ENCODE measurements around the gene CARD8.

CARD8 gene

GRCh38 chr19:48186015-48186414 lies 69.7 kb downstream of the CARD8 start:
- Histone ChIP-seq H3K9me3 (peaks cover 30% of the 10 kb centered on the region), H3K27ac (peak overlapping the region; percentile 85), H3K9ac (peak overlapping the region; percentile 76), H4K20me1 (no peaks in the 10 kb centered on the region), H3K4me3 (peak overlapping the region; percentile 48), H3K27me3 (no peaks in the 10 kb centered on the region), H3K4me1 (peaks cover 57% of the 10 kb centered on the region), H3K36me3 (peaks cover 61% of the 10 kb centered on the region), H3K4me2 (peak overlapping the region; percentile 87)
- no peak for TF ChIP-seq Cebpa-rat (IDR thresholded peaks at IDR 0.05)

- Histone ChIP-seq H3K4me3 (no peak overlapping the region), H3K9ac (no peak overlapping the region), H3K27me3 (no peaks in the 10 kb centered on the region), H3K27ac (0 out of 2 replicates have a peak overlapping the region, but pooled peaks have one; percentile 30), H4K20me1 (no peaks in the 10 kb centered on the region), H3K36me3 (peaks cover 61% of the 10 kb centered on the region), H3K4me1 (peaks cover 50% of the 10 kb centered on the region), H3K4me2 (peak overlapping the region; percentile 9; the same call in 1 of the 2 replicates), H3K9me3 (peaks cover 33% of the 10 kb centered on the region)
- no peak for TF ChIP-seq Cebpa-rat (IDR thresholded peaks at IDR 0.05)
Measured at GRCh38 chr19:48183356-48183755, 72.4 kb downstream of the CARD8 start.

GRCh38 chr19:48182434-48182833 lies 73.3 kb downstream of the CARD8 start:
- TF ChIP-seq Cebpa-rat (IDR thresholded peaks at IDR 0.05) = no peak
- Histone ChIP-seq H4K20me1 (no peaks in the 10 kb centered on the region), H3K4me3 (no peak overlapping the region), H3K4me1 (peaks cover 41% of the 10 kb centered on the region), H3K36me3 (peaks cover 70% of the 10 kb centered on the region), H3K9me3 (peaks cover 33% of the 10 kb centered on the region), H3K4me2 (no peak overlapping the region), H3K9ac (no peak overlapping the region), H3K27me3 (no peaks in the 10 kb centered on the region), H3K27ac (no peak overlapping the region)

DNA sequence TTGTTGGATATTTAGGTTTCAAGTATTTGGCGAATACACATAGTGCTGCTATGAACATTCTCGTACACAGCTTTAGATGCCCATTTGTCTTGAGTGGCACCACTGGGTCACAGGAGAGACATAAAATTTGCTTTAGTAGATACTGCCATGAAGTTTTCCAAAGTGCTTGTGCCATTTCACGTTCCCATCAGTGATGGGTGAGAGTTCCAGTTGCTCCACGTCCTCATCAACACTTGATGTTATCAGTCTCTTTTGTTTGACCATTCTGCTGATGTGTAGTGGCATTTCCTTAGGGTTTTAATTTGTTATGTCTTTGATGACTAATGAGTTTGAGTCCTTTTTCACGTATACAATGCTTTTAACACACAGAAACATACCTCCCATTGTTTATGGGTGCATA lies 74.2 kb downstream of the CARD8 start:
- Histone ChIP-seq H3K27me3 (no peaks in the 10 kb centered on the region), H3K4me1 (peaks cover 34% of the 10 kb centered on the region), H3K9ac (no peak overlapping the region), H3K27ac (no peak overlapping the region), H3K9me3 (peaks cover 33% of the 10 kb centered on the region), H3K4me3 (no peak overlapping the region), H3K36me3 (peaks cover 78% of the 10 kb centered on the region), H4K20me1 (no peaks in the 10 kb centered on the region), H3K4me2 (no peak overlapping the region)
- no peak for TF ChIP-seq Cebpa-rat (IDR thresholded peaks at IDR 0.05)

- Histone ChIP-seq H3K9me3 (peaks cover 11% of the 10 kb centered on the region), H3K36me3 (peaks cover 88% of the 10 kb centered on the region), H3K4me1 (peaks cover 13% of the 10 kb centered on the region), H3K27ac (no peak overlapping the region), H3K4me2 (no peak overlapping the region), H4K20me1 (no peaks in the 10 kb centered on the region), H3K27me3 (no peaks in the 10 kb centered on the region), H3K9ac (no peak overlapping the region), H3K4me3 (no peak overlapping the region)
- TF ChIP-seq Cebpa-rat (IDR thresholded peaks at IDR 0.05) = no peak
Measured at GRCh38 chr19:48176226-48176625, 79.5 kb downstream of the CARD8 start.

GRCh38 chr19:48175578-48175977 lies 80.1 kb downstream of the CARD8 start:
- Histone ChIP-seq H3K27ac (peak overlapping the region; percentile 30; the same call in 1 of the 2 replicates), H3K4me3 (no peak overlapping the region), H3K9ac (no peak overlapping the region), H3K9me3 (peaks cover 4% of the 10 kb centered on the region; the same call in 1 of the 2 replicates), H3K27me3 (no peaks in the 10 kb centered on the region), H3K36me3 (peaks cover 81% of the 10 kb centered on the region), H3K4me2 (no peak overlapping the region), H4K20me1 (no peaks in the 10 kb centered on the region), H3K4me1 (peaks cover 17% of the 10 kb centered on the region)
- no peak for TF ChIP-seq Cebpa-rat (IDR thresholded peaks at IDR 0.05)

GRCh38 chr19:48174445-48175030 lies 81.2 kb downstream of the CARD8 start:
- H3K4me3 ChIP-seq = no peak overlapping the region
- no peak overlapping the region for H3K9ac ChIP-seq
- H3K4me2 ChIP-seq = no peak overlapping the region
- TF ChIP-seq Cebpa-rat (IDR thresholded peaks at IDR 0.05) = 0 out of 2 replicates have a peak, but pooled peaks have one; percentile 29
- H3K36me3 ChIP-seq = peaks cover 71% of the 10 kb centered on the region
- no peaks in the 10 kb centered on the region for H3K9me3 ChIP-seq
- H3K4me1 ChIP-seq = peaks cover 17% of the 10 kb centered on the region
- no peaks in the 10 kb centered on the region for H3K27me3 ChIP-seq
- H3K27ac ChIP-seq = no peak overlapping the region
- H4K20me1 ChIP-seq = no peaks in the 10 kb centered on the region

- Histone ChIP-seq H3K36me3 (peaks cover 45% of the 10 kb centered on the region), H4K20me1 (peaks cover 15% of the 10 kb centered on the region), H3K27me3 (no peaks in the 10 kb centered on the region), H3K4me1 (peaks cover 45% of the 10 kb centered on the region), H3K9ac (peak overlapping the region; percentile 93), H3K27ac (peak overlapping the region; percentile 97), H3K4me3 (peak overlapping the region; percentile 79; the same call in 1 of the 2 replicates), H3K4me2 (peak overlapping the region; percentile 92), H3K9me3 (no peaks in the 10 kb centered on the region)
- no peak for TF ChIP-seq Cebpa-rat (IDR thresholded peaks at IDR 0.05)
Measured at GRCh38 chr19:48171710-48172109, 84.0 kb downstream of the CARD8 start.

DNA sequence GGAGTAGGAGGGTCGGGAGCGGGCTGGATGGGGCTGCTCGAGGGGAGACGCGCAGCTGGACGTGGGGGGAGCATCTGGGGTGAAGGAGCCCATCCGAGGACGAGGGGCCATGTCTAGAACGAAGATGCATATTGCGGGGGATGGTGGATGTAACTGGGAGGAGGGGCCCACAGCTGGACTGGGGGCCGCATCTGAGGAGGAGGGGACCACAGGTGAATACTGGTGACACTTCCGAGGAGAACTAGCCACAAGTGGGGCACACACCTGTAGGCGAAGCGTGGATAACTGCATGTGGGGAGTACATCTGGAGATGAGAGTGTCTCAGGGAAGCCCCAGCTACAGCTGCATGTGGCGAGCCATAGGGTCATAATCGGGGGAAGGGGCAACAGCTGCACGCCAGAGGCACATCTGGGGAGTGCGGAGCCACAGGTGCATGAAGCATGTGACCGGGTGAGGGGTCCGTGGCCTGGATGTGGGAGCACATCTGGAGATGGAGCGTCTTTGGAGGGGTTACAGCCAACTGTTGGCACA lies 84.8 kb downstream of the CARD8 start:
- Histone ChIP-seq H3K4me3 (peak overlapping the region; percentile 79), H3K4me1 (peaks cover 53% of the 10 kb centered on the region), H3K36me3 (peaks cover 38% of the 10 kb centered on the region), H3K9ac (peak overlapping the region; percentile 93), H3K4me2 (peak overlapping the region; percentile 92), H4K20me1 (peaks cover 23% of the 10 kb centered on the region), H3K27me3 (no peaks in the 10 kb centered on the region), H3K9me3 (no peaks in the 10 kb centered on the region), H3K27ac (peak overlapping the region; percentile 97)
- no peak for TF ChIP-seq Cebpa-rat (IDR thresholded peaks at IDR 0.05)

DNA sequence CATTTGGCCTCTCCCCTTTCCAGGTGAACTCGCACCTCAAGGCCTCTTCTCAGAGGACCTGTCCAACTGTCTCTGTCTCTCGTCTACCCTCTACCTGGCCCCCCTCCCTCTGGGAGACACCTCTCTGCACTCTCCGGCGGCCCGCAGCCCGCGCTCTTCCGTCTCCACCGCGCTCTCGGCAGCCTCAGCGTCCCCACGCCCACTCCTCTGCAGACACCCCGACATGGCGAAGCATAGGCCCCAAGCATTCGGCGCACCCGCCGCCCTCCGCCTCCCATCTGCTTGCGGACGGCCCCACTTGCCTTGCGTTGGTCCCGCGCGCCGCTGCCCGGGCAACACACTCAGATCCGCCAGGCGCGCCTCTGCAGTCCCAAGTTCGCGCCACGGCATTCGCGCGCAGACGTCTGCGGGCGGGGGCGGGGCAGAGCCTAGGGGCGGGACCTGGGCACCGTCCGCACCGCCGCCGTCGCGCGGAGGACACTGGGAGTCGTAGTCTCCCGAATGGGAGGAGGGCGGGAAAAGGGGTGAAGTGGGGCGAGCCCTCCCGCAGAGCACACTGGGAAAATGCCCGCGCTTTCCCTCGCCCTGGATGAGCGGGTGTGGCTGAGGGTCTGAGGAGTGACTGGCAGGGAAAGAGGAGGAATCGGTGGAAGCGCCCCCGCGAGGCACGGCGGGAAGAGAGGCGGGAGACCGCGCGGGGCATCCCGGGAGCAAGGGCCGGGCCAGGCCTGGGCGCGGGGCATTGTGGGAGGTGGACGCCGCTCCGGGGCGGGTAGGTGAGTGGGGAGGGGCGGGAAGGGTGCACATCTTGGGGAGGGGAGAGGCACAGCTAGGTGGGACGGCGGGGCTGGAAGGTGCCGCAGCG lies 85.5 kb downstream of the CARD8 start, which contains the start of the genes LIG1 and ZSWIM9:
Gene LIG1, minus strand, starts transcription at position 406 of the 865 bp plus-strand sequence. CDS start 4,778 bp downstream, outside the sequence.
Gene ZSWIM9, plus strand, starts transcription at position 742 of the 865 bp plus-strand sequence. CDS start 1,123 bp downstream, outside the sequence.
- no peak for TF ChIP-seq Cebpa-rat (IDR thresholded peaks at IDR 0.05)
- Histone ChIP-seq H3K4me3 (peak within 1 kb of the TSS; percentile 79), H3K27ac (peak within 1 kb of the TSS; percentile 97), H3K9ac (peak within 1 kb of the TSS; percentile 93), H3K27me3 (no peaks in the 10 kb centered on the region), H3K4me1 (peaks cover 61% of the 10 kb centered on the region), H3K9me3 (no peaks in the 10 kb centered on the region), H3K36me3 (peaks cover 31% of the 10 kb centered on the region), H4K20me1 (peaks cover 29% of the 10 kb centered on the region), H3K4me2 (peak within 1 kb of the TSS; percentile 92)

Data from BLaER1 (cell line).